ENCODE measurements around the gene ELMO1.

The ELMO1 gene

GRCh38 chr7:37119296-37119860 is 329.3 kb downstream of the ELMO1 start:
- H3K9me3 ChIP-seq (ENCODE audit: low read length) = no peaks in the 10 kb centered on the region
- no peaks in the 10 kb centered on the region for H3K36me3 ChIP-seq (ENCODE audit: insufficient read depth, low read length)
- no peak overlapping the region for H3K27ac ChIP-seq (ENCODE audit: low read depth, low read length)
- no peaks in the 10 kb centered on the region for H3K27me3 ChIP-seq (ENCODE audit: control insufficient read depth in 1 of 2, insufficient read depth in 2 of 2, low read length in 2 of 2)
- no peak overlapping the region for H3K9ac ChIP-seq (ENCODE audit: low read length)
- no peak overlapping the region for H3K4me3 ChIP-seq (ENCODE audit: low read depth in 1 of 2, low read length in 2 of 2)
- no peaks in the 10 kb centered on the region for H3K4me1 ChIP-seq (ENCODE audit: insufficient read depth, low read length)

- Histone ChIP-seq H3K9me3 (ENCODE audit: low read length) (no peaks in the 10 kb centered on the region), H3K4me3 (ENCODE audit: low read depth in 1 of 2, low read length in 2 of 2) (no peak overlapping the region), H3K27ac (ENCODE audit: low read depth, low read length) (no peak overlapping the region), H3K9ac (ENCODE audit: low read length) (no peak overlapping the region), H3K4me1 (ENCODE audit: insufficient read depth, low read length) (no peaks in the 10 kb centered on the region), H3K36me3 (ENCODE audit: insufficient read depth, low read length) (no peaks in the 10 kb centered on the region), H3K27me3 (ENCODE audit: control insufficient read depth in 1 of 2, insufficient read depth in 2 of 2, low read length in 2 of 2) (no peaks in the 10 kb centered on the region)
Observed at GRCh38 chr7:37118004-37118403, 330.7 kb downstream of the ELMO1 start.

- Histone ChIP-seq H3K27me3 (ENCODE audit: control insufficient read depth in 1 of 2, insufficient read depth in 2 of 2, low read length in 2 of 2) (no peaks in the 10 kb centered on the region), H3K9ac (ENCODE audit: low read length) (no peak overlapping the region), H3K9me3 (ENCODE audit: low read length) (no peaks in the 10 kb centered on the region), H3K4me1 (ENCODE audit: insufficient read depth, low read length) (no peaks in the 10 kb centered on the region), H3K36me3 (ENCODE audit: insufficient read depth, low read length) (no peaks in the 10 kb centered on the region), H3K4me3 (ENCODE audit: low read depth in 1 of 2, low read length in 2 of 2) (no peak overlapping the region), H3K27ac (ENCODE audit: low read depth, low read length) (no peak overlapping the region)
Observed at GRCh38 chr7:37117292-37117691, 331.4 kb downstream of the ELMO1 start.

- Histone ChIP-seq H3K27me3 (ENCODE audit: control insufficient read depth in 1 of 2, insufficient read depth in 2 of 2, low read length in 2 of 2) (no peaks in the 10 kb centered on the region), H3K4me3 (ENCODE audit: low read depth in 1 of 2, low read length in 2 of 2) (no peak overlapping the region), H3K4me1 (ENCODE audit: insufficient read depth, low read length) (no peaks in the 10 kb centered on the region), H3K9me3 (ENCODE audit: low read length) (no peaks in the 10 kb centered on the region), H3K27ac (ENCODE audit: low read depth, low read length) (no peak overlapping the region), H3K36me3 (ENCODE audit: insufficient read depth, low read length) (no peaks in the 10 kb centered on the region), H3K9ac (ENCODE audit: low read length) (no peak overlapping the region)
Observed at GRCh38 chr7:37116093-37116701, 332.5 kb downstream of the ELMO1 start.

- Histone ChIP-seq H3K9me3 (ENCODE audit: low read length) (no peaks in the 10 kb centered on the region), H3K9ac (ENCODE audit: low read length) (no peak overlapping the region), H3K4me3 (ENCODE audit: low read depth in 1 of 2, low read length in 2 of 2) (no peak overlapping the region), H3K27ac (ENCODE audit: low read depth, low read length) (no peak overlapping the region), H3K27me3 (ENCODE audit: control insufficient read depth in 1 of 2, insufficient read depth in 2 of 2, low read length in 2 of 2) (no peaks in the 10 kb centered on the region), H3K36me3 (ENCODE audit: insufficient read depth, low read length) (no peaks in the 10 kb centered on the region), H3K4me1 (ENCODE audit: insufficient read depth, low read length) (peaks cover 12% of the 10 kb centered on the region)
Observed at GRCh38 chr7:37113661-37114355, 334.9 kb downstream of the ELMO1 start.

DNA sequence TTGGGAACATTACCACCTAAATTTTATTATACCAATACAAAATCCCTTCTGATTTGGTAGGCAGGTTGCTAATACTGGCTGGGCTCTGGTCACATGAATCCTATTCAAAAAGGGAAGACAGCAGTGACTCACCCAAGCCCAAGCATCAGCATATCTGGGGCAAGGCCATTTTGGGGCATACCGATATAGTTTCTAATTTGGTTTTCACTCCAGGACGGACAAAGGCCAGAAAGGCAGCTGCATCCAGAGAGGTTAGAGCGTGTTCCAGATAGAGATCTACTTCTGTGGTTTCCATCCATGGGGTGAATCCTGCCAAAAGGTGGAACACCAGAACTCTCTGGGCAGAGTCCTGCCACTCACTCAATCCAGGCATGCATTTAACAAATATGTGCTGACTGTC is 335.8 kb downstream of the ELMO1 start:
- H3K9ac ChIP-seq (ENCODE audit: low read length) = no peak overlapping the region

DNA sequence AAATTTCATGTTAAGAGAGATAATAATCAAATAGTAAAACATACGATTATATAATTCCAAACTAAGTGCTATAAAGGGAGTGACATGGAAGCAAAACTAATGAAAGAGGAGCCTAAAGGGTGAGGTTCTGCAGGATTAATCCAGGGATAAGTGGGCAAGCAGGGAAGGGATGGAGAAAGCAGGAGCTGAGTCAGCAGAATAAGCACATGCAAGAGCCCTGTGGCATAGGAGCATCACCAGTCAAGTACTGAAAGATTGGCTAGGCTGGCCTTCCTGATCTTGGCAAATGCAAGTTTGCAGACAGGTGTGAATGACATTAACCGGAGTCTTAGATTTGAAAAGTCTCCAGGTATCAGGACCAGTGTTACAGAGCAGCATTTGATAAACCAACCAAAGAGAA is 336.4 kb downstream of the ELMO1 start:
- Histone ChIP-seq H3K4me1 (ENCODE audit: insufficient read depth, low read length) (peaks cover 16% of the 10 kb centered on the region), H3K9ac (ENCODE audit: low read length) (no peak overlapping the region), H3K4me3 (ENCODE audit: low read depth in 1 of 2, low read length in 2 of 2) (no peak overlapping the region), H3K9me3 (ENCODE audit: low read length) (no peaks in the 10 kb centered on the region), H3K27ac (ENCODE audit: low read depth, low read length) (no peak overlapping the region), H3K27me3 (ENCODE audit: control insufficient read depth in 1 of 2, insufficient read depth in 2 of 2, low read length in 2 of 2) (no peaks in the 10 kb centered on the region), H3K36me3 (ENCODE audit: insufficient read depth, low read length) (no peaks in the 10 kb centered on the region)

More for the DNA sequence above, 335.8 kb downstream of the ELMO1 start:
- Histone ChIP-seq H3K4me3 (ENCODE audit: low read depth in 1 of 2, low read length in 2 of 2) (no peak overlapping the region), H3K27ac (ENCODE audit: low read depth, low read length) (no peak overlapping the region), H3K36me3 (ENCODE audit: insufficient read depth, low read length) (no peaks in the 10 kb centered on the region), H3K27me3 (ENCODE audit: control insufficient read depth in 1 of 2, insufficient read depth in 2 of 2, low read length in 2 of 2) (no peaks in the 10 kb centered on the region), H3K4me1 (ENCODE audit: insufficient read depth, low read length) (peaks cover 16% of the 10 kb centered on the region), H3K9me3 (ENCODE audit: low read length) (no peaks in the 10 kb centered on the region)

DNA sequence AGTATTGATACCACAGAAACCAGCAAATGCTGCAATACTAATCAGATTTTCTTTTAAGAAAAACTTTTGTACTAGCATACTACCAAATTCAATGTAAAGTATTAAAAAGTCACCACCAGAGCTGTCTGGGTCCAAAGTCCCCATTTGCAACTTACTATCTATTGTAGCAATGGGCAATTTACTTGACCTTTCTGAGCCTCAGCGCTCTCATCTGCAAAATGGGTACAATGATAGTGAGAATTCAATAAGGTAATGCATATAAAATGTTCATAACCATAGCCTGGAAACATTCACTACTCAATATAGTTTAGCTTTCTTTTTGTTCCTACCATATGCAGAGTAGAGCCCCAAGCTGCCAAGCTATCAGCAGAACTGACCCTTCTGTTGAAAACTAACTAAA is 337.2 kb downstream of the ELMO1 start:
- Histone ChIP-seq H3K4me3 (ENCODE audit: low read depth in 1 of 2, low read length in 2 of 2) (no peak overlapping the region), H3K36me3 (ENCODE audit: insufficient read depth, low read length) (no peaks in the 10 kb centered on the region), H3K4me1 (ENCODE audit: insufficient read depth, low read length) (peaks cover 16% of the 10 kb centered on the region), H3K27ac (ENCODE audit: low read depth, low read length) (no peak overlapping the region), H3K27me3 (ENCODE audit: control insufficient read depth in 1 of 2, insufficient read depth in 2 of 2, low read length in 2 of 2) (no peaks in the 10 kb centered on the region), H3K9ac (ENCODE audit: low read length) (no peak overlapping the region), H3K9me3 (ENCODE audit: low read length) (no peaks in the 10 kb centered on the region)

DNA sequence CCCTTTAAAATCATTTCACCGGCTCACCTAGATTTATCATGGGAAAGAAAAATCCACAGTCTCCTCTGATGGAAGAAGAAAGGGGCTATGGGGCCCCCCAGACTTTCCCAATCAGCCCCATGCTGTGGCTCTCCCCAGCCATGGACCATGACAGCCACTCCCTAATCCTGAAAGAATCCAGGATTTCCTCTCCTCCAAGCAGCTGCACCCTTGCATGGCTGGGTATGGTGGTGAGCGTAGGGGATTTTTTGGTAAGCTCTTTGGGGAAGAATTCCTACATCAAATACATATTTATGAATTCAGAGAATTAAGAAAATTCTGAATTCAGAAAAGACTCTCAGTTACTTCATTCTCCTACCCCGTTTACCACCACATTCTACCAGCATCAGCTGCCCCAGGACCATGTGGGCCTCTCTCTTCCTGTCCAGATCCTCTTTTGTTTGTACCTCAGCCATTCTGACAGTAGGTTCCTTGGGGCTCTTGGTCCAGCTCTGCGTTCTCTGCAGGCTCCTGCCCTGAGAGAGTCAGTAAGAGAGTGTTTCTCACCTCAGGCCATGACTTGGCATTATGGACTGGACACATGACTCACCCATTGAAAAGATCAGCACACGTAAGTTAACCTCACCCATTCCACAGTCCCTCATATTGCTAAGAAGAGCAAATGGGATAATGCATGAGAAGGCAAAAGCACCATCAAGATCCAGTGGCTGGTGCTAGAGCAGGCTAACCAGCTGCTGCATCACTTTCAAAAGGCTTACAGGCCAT is 337.8 kb downstream of the ELMO1 start:
- no peak overlapping the region for H3K27ac ChIP-seq (ENCODE audit: low read depth, low read length)
- no peaks in the 10 kb centered on the region for H3K27me3 ChIP-seq (ENCODE audit: control insufficient read depth in 1 of 2, insufficient read depth in 2 of 2, low read length in 2 of 2)
- no peaks in the 10 kb centered on the region for H3K36me3 ChIP-seq (ENCODE audit: insufficient read depth, low read length)
- no peak overlapping the region for H3K4me3 ChIP-seq (ENCODE audit: low read depth in 1 of 2, low read length in 2 of 2)
- no peaks in the 10 kb centered on the region for H3K9me3 ChIP-seq (ENCODE audit: low read length)
- H3K4me1 ChIP-seq (ENCODE audit: insufficient read depth, low read length) = peaks cover 16% of the 10 kb centered on the region
- no peak overlapping the region for H3K9ac ChIP-seq (ENCODE audit: low read length)

- Histone ChIP-seq H3K27ac (ENCODE audit: low read depth, low read length) (no peak overlapping the region), H3K27me3 (ENCODE audit: control insufficient read depth in 1 of 2, insufficient read depth in 2 of 2, low read length in 2 of 2) (no peaks in the 10 kb centered on the region), H3K4me1 (ENCODE audit: insufficient read depth, low read length) (peaks cover 16% of the 10 kb centered on the region), H3K9me3 (ENCODE audit: low read length) (no peaks in the 10 kb centered on the region), H3K9ac (ENCODE audit: low read length) (no peak overlapping the region), H3K36me3 (ENCODE audit: insufficient read depth, low read length) (no peaks in the 10 kb centered on the region), H3K4me3 (ENCODE audit: low read depth in 1 of 2, low read length in 2 of 2) (no peak overlapping the region)
Observed at GRCh38 chr7:37109843-37110242, 338.8 kb downstream of the ELMO1 start.

DNA sequence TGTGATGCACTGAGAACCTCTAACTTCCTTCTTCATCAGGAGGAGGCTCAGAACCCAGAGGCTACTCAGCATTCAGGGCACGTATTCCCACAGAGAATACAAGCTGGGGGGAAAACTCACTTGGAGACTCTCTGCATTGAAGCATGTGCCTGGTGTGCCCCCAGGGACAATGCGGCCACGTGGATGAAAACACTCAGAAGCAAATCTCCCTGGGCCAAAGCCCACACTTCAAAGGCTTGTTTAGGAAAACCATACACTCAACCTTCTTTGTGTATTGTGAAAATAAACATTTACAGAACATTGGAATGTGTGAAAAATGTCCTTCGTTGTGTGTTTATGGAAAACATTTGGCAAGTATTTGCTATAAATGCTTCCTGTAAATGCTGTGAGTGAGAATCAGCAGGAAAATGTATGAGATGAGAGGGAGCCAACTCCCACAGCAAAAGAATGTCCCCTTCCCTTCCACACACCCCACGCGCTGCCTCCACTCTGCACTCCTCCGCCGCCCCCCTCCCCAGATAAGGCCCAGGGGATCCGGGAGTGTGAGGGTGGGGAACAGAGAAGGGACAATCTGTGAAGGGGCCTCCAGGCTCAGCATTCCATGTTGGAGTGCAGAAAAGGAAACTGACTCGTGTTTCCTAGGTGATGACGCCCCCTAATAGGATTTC is 339.5 kb downstream of the ELMO1 start:
- no peaks in the 10 kb centered on the region for H3K9me3 ChIP-seq (ENCODE audit: low read length)
- H3K27ac ChIP-seq (ENCODE audit: low read depth, low read length) = no peak overlapping the region
- H3K4me1 ChIP-seq (ENCODE audit: insufficient read depth, low read length) = peaks cover 16% of the 10 kb centered on the region
- H3K36me3 ChIP-seq (ENCODE audit: insufficient read depth, low read length) = no peaks in the 10 kb centered on the region
- H3K4me3 ChIP-seq (ENCODE audit: low read depth in 1 of 2, low read length in 2 of 2) = no peak overlapping the region
- H3K9ac ChIP-seq (ENCODE audit: low read length) = no peak overlapping the region
- no peaks in the 10 kb centered on the region for H3K27me3 ChIP-seq (ENCODE audit: control insufficient read depth in 1 of 2, insufficient read depth in 2 of 2, low read length in 2 of 2)

Measured in muscle layer of colon (tissue), 2 donors.